ENCODE results near the gene CLEC16A. TPM values are rescaled to one million over a fixed set of nuclear protein-coding genes. Genes with fewer than 3 reads are reported as not detected.

Gene CLEC16A
- total and polyA plus RNA-seq, 4 donors: 14.3 to 44.4 (median 26.4) TPM

DNA sequence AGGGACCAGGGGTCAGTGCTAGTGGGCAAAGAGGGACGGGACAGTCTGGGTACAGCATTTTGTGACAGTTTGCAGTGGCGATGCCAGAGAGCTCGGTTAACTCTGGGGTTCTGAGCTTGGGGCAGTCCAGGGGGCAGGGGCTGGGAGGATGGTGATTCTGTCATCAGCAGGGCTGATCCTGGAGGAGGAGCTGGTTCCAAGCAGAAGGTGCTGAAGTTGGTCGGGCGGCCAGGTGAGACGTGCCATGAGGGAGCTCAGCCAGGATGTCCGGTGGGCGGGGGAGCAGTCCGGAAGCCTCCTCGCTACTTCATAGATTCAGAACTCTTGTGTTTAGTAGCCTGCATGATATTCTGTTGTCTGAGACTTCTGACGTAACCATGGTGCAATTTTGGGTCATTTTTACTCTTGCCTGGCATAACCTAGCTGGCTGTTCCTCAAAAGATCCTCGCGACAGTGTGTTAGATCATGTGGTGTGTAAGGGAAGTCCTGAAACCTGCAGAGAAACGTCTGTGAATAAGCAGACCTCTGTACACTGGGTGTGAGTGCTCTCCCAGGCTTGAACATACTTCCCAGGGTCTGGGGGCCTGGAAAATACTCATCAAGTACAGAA lies 122.0 kb downstream of the CLEC16A start:
- no peak for ATAC-seq (ENCODE audit: insufficient read depth, low FRiP score)
- DNase-seq: no peak
- Histone ChIP-seq H3K4me3 (no peak overlapping the region), H3K36me3 (ENCODE audit: control insufficient read depth in 4 of 4, insufficient read depth in 4 of 4, low read length in 4 of 4) (peaks cover 2 to 24% (median 4%) of the 10 kb centered on the region in 4 donors), H3K27ac (ENCODE audit: low read depth in 1 of 2, low read length in 1 of 2) (no peak overlapping the region), H3K9me3 (ENCODE audit: control insufficient read depth in 4 of 4, insufficient read depth in 3 of 4, low read length in 3 of 4) (no peaks in the 10 kb centered on the region), H3K4me1 (ENCODE audit: control insufficient read depth in 5 of 5, insufficient read depth in 5 of 5, low read length in 5 of 5) (peaks cover 0 to 15% (median 0%) of the 10 kb centered on the region in 5 donors), H3K9ac (ENCODE audit: insufficient read depth in 1 of 2, low read length in 2 of 2) (peak overlapping the region in 1 of 2 donors; percentile 23), H3K27me3 (ENCODE audit: control insufficient read depth in 3 of 3, insufficient read depth in 3 of 3, low read length in 2 of 3) (no peaks in the 10 kb centered on the region)
- TF ChIP-seq, protein P1, sequence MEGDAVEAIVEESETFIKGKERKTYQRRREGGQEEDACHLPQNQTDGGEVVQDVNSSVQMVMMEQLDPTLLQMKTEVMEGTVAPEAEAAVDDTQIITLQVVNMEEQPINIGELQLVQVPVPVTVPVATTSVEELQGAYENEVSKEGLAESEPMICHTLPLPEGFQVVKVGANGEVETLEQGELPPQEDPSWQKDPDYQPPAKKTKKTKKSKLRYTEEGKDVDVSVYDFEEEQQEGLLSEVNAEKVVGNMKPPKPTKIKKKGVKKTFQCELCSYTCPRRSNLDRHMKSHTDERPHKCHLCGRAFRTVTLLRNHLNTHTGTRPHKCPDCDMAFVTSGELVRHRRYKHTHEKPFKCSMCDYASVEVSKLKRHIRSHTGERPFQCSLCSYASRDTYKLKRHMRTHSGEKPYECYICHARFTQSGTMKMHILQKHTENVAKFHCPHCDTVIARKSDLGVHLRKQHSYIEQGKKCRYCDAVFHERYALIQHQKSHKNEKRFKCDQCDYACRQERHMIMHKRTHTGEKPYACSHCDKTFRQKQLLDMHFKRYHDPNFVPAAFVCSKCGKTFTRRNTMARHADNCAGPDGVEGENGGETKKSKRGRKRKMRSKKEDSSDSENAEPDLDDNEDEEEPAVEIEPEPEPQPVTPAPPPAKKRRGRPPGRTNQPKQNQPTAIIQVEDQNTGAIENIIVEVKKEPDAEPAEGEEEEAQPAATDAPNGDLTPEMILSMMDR (IDR thresholded peaks at IDR 0.05; ENCODE audit: control extremely low read depth, extremely low read depth): no peak
- 70 to 83% methylated on average over 14 of the region's 14 CpGs for WGBS, 2 donors

DNA sequence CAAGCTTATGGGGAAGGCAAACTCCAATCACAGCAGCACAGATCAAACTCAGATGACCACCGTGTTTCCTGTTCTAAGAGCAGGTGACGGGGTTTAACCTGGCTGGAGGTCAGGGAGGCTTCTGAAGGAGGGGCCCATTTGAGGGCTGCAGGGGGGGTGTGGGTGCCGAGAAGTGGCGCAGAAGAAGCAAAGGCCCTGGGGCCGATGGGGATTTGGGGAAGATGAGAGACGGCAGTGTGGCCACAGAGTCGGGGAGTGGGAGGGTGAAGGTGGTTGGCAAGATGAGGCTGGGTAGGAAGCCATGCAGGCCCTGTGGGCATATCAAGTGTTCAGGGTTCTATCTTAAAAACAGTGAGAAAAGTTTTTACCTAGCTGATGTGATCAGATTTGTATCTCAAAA lies 122.9 kb downstream of the CLEC16A start:
- Histone ChIP-seq H3K4me3 (no peak overlapping the region), H3K36me3 (ENCODE audit: control insufficient read depth in 4 of 4, insufficient read depth in 4 of 4, low read length in 4 of 4) (peaks cover 0 to 20% (median 5%) of the 10 kb centered on the region in 4 donors)
- DNase-seq: no peak

DNA sequence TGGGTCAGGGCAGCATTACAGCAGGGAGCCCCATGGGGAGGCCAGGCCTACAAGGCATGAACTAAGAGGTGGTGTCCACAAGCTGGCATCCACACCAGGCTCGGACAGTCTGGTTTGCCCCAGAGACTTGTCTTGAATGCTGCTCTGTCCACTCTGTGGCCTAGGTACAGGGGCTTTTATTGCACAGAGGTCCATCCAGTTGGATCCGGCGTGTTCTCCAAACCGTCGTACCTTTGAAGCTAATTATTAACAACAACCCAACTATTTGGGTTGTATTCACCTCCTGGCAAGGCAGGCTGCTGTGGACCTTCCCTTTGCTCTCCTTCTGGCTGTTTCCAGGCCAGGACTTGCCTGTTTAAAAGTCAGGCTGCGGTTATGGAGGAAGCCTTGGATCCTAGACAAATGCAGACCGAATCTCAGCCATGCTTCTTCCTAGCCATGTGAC lies 123.4 kb downstream of the CLEC16A start:
- ATAC-seq (ENCODE audit: insufficient read depth, low FRiP score) (no peak), DNase-seq (no peak)
- Histone ChIP-seq H3K9ac (ENCODE audit: insufficient read depth in 1 of 2, low read length in 2 of 2) (no peak overlapping the region), H3K4me1 (ENCODE audit: control insufficient read depth in 5 of 5, insufficient read depth in 5 of 5, low read length in 5 of 5) (peaks cover 0 to 15% (median 0%) of the 10 kb centered on the region in 5 donors), H3K9me3 (ENCODE audit: control insufficient read depth in 4 of 4, insufficient read depth in 3 of 4, low read length in 3 of 4) (no peaks in the 10 kb centered on the region), H3K27me3 (ENCODE audit: control insufficient read depth in 3 of 3, insufficient read depth in 3 of 3, low read length in 2 of 3) (no peaks in the 10 kb centered on the region), H3K27ac (ENCODE audit: low read depth in 1 of 2, low read length in 1 of 2) (no peak overlapping the region), H3K4me3 (no peak overlapping the region), H3K36me3 (ENCODE audit: control insufficient read depth in 4 of 4, insufficient read depth in 4 of 4, low read length in 4 of 4) (peaks cover 0 to 20% (median 5%) of the 10 kb centered on the region in 4 donors)
- TF ChIP-seq, protein P1 (IDR thresholded peaks at IDR 0.05; ENCODE audit: control extremely low read depth, extremely low read depth): no peak
- 90 to 92% methylated on average over 7 of the region's 7 CpGs for WGBS, 2 donors

More for the DNA sequence above, 122.9 kb downstream of the CLEC16A start:
- peaks cover 0 to 15% (median 0%) of the 10 kb centered on the region in 5 donors for H3K4me1 ChIP-seq (ENCODE audit: control insufficient read depth in 5 of 5, insufficient read depth in 5 of 5, low read length in 5 of 5)
- no peaks in the 10 kb centered on the region for H3K27me3 ChIP-seq (ENCODE audit: control insufficient read depth in 3 of 3, insufficient read depth in 3 of 3, low read length in 2 of 3)
- no peak overlapping the region for H3K9ac ChIP-seq (ENCODE audit: insufficient read depth in 1 of 2, low read length in 2 of 2)
- TF ChIP-seq, protein P1 (IDR thresholded peaks at IDR 0.05; ENCODE audit: control extremely low read depth, extremely low read depth): no peak
- WGBS, 2 donors: 94 to 96% methylated on average over 7 of the region's 7 CpGs
- no peaks in the 10 kb centered on the region for H3K9me3 ChIP-seq (ENCODE audit: control insufficient read depth in 4 of 4, insufficient read depth in 3 of 4, low read length in 3 of 4)
- H3K27ac ChIP-seq (ENCODE audit: low read depth in 1 of 2, low read length in 1 of 2): no peak overlapping the region
- ATAC-seq (ENCODE audit: insufficient read depth, low FRiP score): no peak

All from lung (tissue), 12 donors.